Ishikawa (cell line): ENCODE results near the gene RTL9.

Source experiments
- MAX ChIP-seq: IDR thresholded peaks from 2 replicates; pipeline ENCODE4 v1.6.1; 2012
- USF1 ChIP-seq: IDR thresholded peaks from 2 replicates; pipeline ENCODE4 v1.6.1; 2012

- TF ChIP-seq MAX: no peak
- no peak for TF ChIP-seq USF1
These were observed 41.3 kb downstream of the RTL9 start for GRCh38 chrX:110399966-110400365.
